Panc1 (cell line): Measurements from ENCODE around the gene ROBO1. TPM values are rescaled to one million over a fixed set of nuclear protein-coding genes. Genes with fewer than 3 reads are reported as not detected.

Source experiments
- ATAC-seq: fragments of 200-7000 bp; cut with Tn5 transposase; 2 replicates; pipeline ENCODE4 v1.9.1; 2020; ENCODE audit warnings: mild to moderate bottlenecking, moderate library complexity
- BruUV-seq: library from RNA; stranded (reverse); fragments of 400-500 nt; replicated peaks from 2 replicates; lab custom pipeline; 2021; lab: Mats Ljungman, UMichigan
- CTCF ChIA-PET: fragments of 300-600 bp; sonication (Branson Sonifier 250); formaldehyde crosslinking; loops from one replicate; lab custom pipeline; 2022; ENCODE audit warnings: antibody characterized with exemption; lab: Charles Lee
- POLR2A ChIA-PET: fragments of 300-600 bp; sonication (Branson Sonifier 250); formaldehyde crosslinking; loops from one replicate; lab custom pipeline; 2022; ENCODE audit warnings: antibody characterized with exemption; lab: Charles Lee
- DNase-seq: peaks from one replicate; pipeline ENCODE4 v3.0.0-alpha.2; 2010; ENCODE audit warnings: low read depth, low spot score
- H3K27ac ChIP-seq: 2 replicates; pipeline ENCODE4 v1.5.1; 2011; ENCODE audit warnings: mild to moderate bottlenecking, low read length, inconsistent platforms
- H3K27me3 ChIP-seq: fragments of 200-500 bp; sonication (Bioruptor generic); 2 replicates; pipeline ENCODE4 v1.6.0; 2014; ENCODE audit warnings: low read length, inconsistent platforms; ENCODE audit not compliant: control insufficient read depth, insufficient read depth
- H3K36me3 ChIP-seq: fragments of 200-500 bp; sonication (Bioruptor generic); 2 replicates; pipeline ENCODE4 v1.5.1; 2014; ENCODE audit warnings: inconsistent platforms, mild to moderate bottlenecking, low read length, moderate library complexity; ENCODE audit not compliant: control insufficient read depth, insufficient read depth
- H3K4me1 ChIP-seq: 2 replicates; pipeline ENCODE4 v1.5.1; 2011; ENCODE audit warnings: inconsistent platforms, mild to moderate bottlenecking, low read length, moderate library complexity; ENCODE audit not compliant: control insufficient read depth, insufficient read depth
- H3K4me3 ChIP-seq, 2 experiments: 2 replicates each; pipeline ENCODE4 v1.5.1; 2011 to 2012; ENCODE audit warnings: low read depth in 2 of 2, low read length in 2 of 2, mild to moderate bottlenecking in 2 of 2, inconsistent platforms in 1 of 2, moderate library complexity in 1 of 2
- H3K9me3 ChIP-seq: fragments of 200-500 bp; sonication (Bioruptor generic); 2 replicates; pipeline ENCODE4 v1.5.1; 2014; ENCODE audit warnings: low read depth, mild to moderate bottlenecking, inconsistent platforms, low read length, moderate library complexity; ENCODE audit not compliant: control insufficient read depth, insufficient read depth
- CTCF ChIP-seq: fragments of 450-650 bp; IDR thresholded peaks from 2 replicates; pipeline ENCODE4 v1.5.1; 2017; ENCODE audit warnings: mild to moderate bottlenecking
- POLR2AphosphoS5 ChIP-seq: IDR thresholded peaks from 2 replicates; pipeline ENCODE4 v1.6.1; 2012; ENCODE audit warnings: mild to moderate bottlenecking, low read depth, low read length, moderate library complexity
- REST ChIP-seq, 2 experiments: IDR thresholded peaks; 2 replicates each; pipeline ENCODE4 v1.6.1; 2011 to 2012; ENCODE audit warnings: low read depth in 2 of 2, control low read depth in 1 of 2, low read length in 1 of 2, mild to moderate bottlenecking in 1 of 2, moderate library complexity in 1 of 2; ENCODE audit not compliant: insufficient read depth in 1 of 2
- SIN3A ChIP-seq: IDR thresholded peaks from 2 replicates; pipeline ENCODE4 v1.6.1; 2012; ENCODE audit warnings: low read depth, mild to moderate bottlenecking, low read length, moderate library complexity, borderline replicate concordance; ENCODE audit not compliant: insufficient read depth
- TCF7L2 ChIP-seq: IDR thresholded peaks from 2 replicates; pipeline ENCODE4 v1.6.1; 2011; ENCODE audit warnings: mild to moderate bottlenecking, low read depth, low read length, inconsistent platforms
- in situ Hi-C: cut with HindIII; loops from 2 replicates; pipeline ENCODE4 v1.10.0; 2016; ENCODE audit warnings: low sequenced_read_pairs, low pct_unique_long_range_greater_than_20kb
- intact Hi-C: fragments of 100-400 bp; cut with micrococcal nuclease; formaldehyde crosslinking; loops from one replicate; pipeline ENCODE4 v1.10.0; 2022; ENCODE audit not compliant: unreplicated experiment
- total RNA-seq: library from RNA; stranded (reverse); gene quantifications from one replicate; pipeline ENCODE4 v1.2.1, GENCODE V29; 2021; ENCODE audit not compliant: unreplicated experiment

ROBO1 gene
- total RNA-seq, 1 experiment from 2014 or later = 61.6 TPM

- BruUV-seq = no TSS peak
- H3K4me1 ChIP-seq = no peaks in the 10 kb centered on the region
- CTCF ChIA-PET = no interaction called here
- no peaks in the 10 kb centered on the region for H3K27me3 ChIP-seq
- POLR2A ChIA-PET = no interaction called here
- DNase-seq (no peak), ATAC-seq (no peak)
- H3K36me3 ChIP-seq = no peaks in the 10 kb centered on the region
- no peak for TF ChIP-seq CTCF
- TF ChIP-seq TCF7L2 = no peak
- no peak for TF ChIP-seq SIN3A
- TF ChIP-seq POLR2AphosphoS5 = no peak
- TF ChIP-seq REST (IDR thresholded peaks at IDR 0.05; ENCODE audit: insufficient read depth in 1 of 2, low read depth in 2 of 2, low read length in 1 of 2) = no peak
- in situ Hi-C loops (no loop called here), intact Hi-C loops (no loop called here)
- no peaks in the 10 kb centered on the region for H3K9me3 ChIP-seq
- H3K27ac ChIP-seq = no peak overlapping the region
- no peak overlapping the region for H3K4me3 ChIP-seq
Measured at GRCh38 chr3:79515072-79515471, 252.7 kb downstream of the ROBO1 start.

- ChIA-PET POLR2A (no interaction called here), CTCF (no interaction called here)
- Histone ChIP-seq H3K27ac (no peak overlapping the region), H3K4me1 (no peaks in the 10 kb centered on the region), H3K36me3 (no peaks in the 10 kb centered on the region), H3K4me3 (no peak overlapping the region), H3K27me3 (no peaks in the 10 kb centered on the region), H3K9me3 (no peaks in the 10 kb centered on the region)
- no TSS peak for BruUV-seq
- TF ChIP-seq POLR2AphosphoS5 (no peak), SIN3A (no peak), TCF7L2 (no peak), CTCF (no peak), REST (IDR thresholded peaks at IDR 0.05; ENCODE audit: insufficient read depth in 1 of 2, low read depth in 2 of 2, low read length in 1 of 2) (no peak)
- no peak for ATAC-seq
- in situ Hi-C loops (no loop called here), intact Hi-C loops (no loop called here)
- DNase-seq = no peak
Measured at GRCh38 chr3:79514069-79514468, 253.7 kb downstream of the ROBO1 start.
